A673 (cell line): ENCODE results near the gene SKOR1.

Source experiments
- EZH2 ChIP-seq: fragments of 200-600 bp; sonication (generic); IDR thresholded peaks from 2 replicates; pipeline ENCODE4 v1.6.1; 2017; ENCODE audit warnings: borderline replicate concordance, low read depth, mild to moderate bottlenecking, mixed read lengths, antibody characterized with exemption, low read length; ENCODE audit not compliant: poor library complexity, severe bottlenecking
- TF ChIP-seq, protein P1 (sequence below): fragments of 300-800, 200-600 bp; sonication (generic); conservative IDR thresholded peaks from 2 replicates; pipeline ENCODE4 v1.5.1; 2017; ENCODE audit warnings: low read depth, mild to moderate bottlenecking, antibody characterized with exemption, low read length, moderate library complexity, mixed read lengths

- TF ChIP-seq, protein P1, sequence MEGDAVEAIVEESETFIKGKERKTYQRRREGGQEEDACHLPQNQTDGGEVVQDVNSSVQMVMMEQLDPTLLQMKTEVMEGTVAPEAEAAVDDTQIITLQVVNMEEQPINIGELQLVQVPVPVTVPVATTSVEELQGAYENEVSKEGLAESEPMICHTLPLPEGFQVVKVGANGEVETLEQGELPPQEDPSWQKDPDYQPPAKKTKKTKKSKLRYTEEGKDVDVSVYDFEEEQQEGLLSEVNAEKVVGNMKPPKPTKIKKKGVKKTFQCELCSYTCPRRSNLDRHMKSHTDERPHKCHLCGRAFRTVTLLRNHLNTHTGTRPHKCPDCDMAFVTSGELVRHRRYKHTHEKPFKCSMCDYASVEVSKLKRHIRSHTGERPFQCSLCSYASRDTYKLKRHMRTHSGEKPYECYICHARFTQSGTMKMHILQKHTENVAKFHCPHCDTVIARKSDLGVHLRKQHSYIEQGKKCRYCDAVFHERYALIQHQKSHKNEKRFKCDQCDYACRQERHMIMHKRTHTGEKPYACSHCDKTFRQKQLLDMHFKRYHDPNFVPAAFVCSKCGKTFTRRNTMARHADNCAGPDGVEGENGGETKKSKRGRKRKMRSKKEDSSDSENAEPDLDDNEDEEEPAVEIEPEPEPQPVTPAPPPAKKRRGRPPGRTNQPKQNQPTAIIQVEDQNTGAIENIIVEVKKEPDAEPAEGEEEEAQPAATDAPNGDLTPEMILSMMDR = no peak
- TF ChIP-seq EZH2 = no peak
Measured at GRCh38 chr15:67882487-67883233, 57.4 kb downstream of the SKOR1 start.
